GM08714 (cell line): ENCODE results near the gene FAXDC2.

Experiments
- H3K4me3 ChIP-seq: fragments of 200-500 bp; sonication (Bioruptor generic); 2 replicates; pipeline ENCODE4 v1.5.1; 2014; ENCODE audit warnings: mild to moderate bottlenecking, low read length, inconsistent platforms
- ZNF274 ChIP-seq: IDR thresholded peaks from 2 replicates; pipeline ENCODE4 v1.6.1; 2012; ENCODE audit warnings: mild to moderate bottlenecking, low read depth, low read length

Gene FAXDC2

DNA sequence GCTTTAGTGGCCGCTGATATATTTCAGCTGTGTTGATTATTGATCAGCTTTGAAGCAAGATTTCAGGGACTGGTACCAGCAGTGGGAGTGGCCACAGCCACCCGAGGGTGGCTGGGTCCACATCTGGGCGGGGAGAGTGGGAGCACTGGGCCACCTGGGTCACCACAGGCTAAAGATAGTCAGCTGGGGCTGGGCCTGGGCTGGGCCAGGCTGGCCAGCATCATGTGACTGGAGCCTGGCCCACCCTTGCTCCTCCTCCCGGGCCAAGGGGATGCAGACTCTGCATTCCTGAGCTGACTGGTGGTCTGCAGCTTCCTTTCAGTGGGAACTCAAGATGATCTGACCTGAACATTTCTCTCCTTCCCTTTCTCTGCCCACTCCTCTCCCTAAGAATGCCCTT lies 68.1 kb downstream of the FAXDC2 start:
- no peak overlapping the region for H3K4me3 ChIP-seq
- no peak for TF ChIP-seq ZNF274

DNA sequence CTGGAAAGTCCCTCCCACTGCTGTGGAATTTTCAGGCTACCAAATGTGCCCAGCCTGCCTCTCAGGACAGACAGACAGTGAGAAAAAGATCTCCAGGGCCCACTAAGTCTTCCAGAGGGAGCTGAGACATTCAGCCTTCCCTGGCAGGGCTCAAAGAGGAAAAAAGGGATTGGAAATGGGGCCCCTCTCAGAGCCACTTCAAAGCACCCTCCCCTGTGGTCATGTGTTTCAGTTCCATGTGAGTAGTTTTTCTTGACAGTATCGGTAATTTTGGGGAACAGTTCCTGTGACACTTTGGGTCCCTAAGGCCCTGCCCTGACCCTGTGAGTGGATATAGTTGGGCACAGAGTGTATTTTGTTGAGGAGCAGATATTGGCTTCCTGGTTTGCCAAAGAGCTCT lies 70.3 kb downstream of the FAXDC2 start:
- H3K4me3 ChIP-seq = no peak overlapping the region
- no peak for TF ChIP-seq ZNF274

DNA sequence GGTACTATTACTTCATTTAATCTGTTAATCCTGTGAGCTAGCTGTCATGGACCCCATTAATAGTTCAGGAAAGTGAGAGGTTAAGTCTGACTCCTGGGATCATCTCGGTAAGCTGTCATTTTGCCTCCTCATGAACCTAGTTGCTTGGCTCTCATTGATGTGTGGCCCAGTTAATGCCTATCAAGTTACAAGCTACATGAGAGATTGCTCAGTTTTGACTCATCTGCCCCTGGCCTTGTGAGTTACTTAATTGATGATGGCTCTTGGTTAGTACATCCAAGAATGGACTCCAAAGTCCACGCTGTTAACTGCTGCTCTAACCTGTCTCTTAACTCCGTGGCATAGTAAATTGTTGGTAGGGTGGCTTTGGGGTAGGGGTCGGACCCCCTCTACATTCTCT lies 71.3 kb downstream of the FAXDC2 start:
- H3K4me3 ChIP-seq = no peak overlapping the region
- no peak for TF ChIP-seq ZNF274

DNA sequence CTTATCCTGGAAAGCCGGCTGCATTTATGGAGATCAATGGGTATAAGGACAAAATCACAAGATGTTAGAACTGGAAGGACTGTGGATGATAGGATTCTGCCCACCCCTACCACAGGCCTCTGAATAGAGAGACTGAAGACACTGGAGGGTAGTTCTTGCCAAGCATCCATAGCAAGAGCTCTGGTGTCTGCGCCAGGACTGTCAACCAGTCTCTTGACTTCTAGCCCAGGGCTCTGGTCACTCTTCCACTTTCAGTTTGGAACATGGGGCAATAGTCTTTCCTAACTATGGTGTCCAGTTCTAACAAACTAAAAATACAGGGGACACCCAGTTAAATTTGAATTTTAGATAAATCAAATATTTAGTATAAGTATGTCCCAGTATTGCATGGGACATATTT lies 71.9 kb downstream of the FAXDC2 start:
- no peak for TF ChIP-seq ZNF274

DNA sequence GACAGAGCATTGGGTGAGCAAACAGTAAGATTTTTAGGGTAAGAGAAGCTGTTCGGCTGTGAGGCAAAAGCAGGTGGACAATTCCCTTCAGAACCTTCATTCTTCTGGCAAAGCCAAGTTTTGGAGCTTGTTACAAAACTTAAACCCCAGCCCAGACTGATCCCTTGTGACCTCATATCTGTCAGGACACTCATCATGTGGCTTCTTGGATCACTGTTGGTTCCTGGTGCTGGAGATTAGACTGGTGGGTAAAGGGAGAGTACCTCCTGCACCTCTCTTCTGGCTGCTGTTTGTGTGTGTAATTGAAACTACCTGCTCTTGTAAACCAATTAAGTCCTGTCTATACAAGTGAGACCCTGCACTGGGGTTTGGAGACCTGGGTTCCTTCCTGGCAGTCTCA lies 74.2 kb downstream of the FAXDC2 start:
- H3K4me3 ChIP-seq = no peak overlapping the region
- TF ChIP-seq ZNF274 = no peak

More for the DNA sequence above, 71.9 kb downstream of the FAXDC2 start:
- H3K4me3 ChIP-seq = no peak overlapping the region

DNA sequence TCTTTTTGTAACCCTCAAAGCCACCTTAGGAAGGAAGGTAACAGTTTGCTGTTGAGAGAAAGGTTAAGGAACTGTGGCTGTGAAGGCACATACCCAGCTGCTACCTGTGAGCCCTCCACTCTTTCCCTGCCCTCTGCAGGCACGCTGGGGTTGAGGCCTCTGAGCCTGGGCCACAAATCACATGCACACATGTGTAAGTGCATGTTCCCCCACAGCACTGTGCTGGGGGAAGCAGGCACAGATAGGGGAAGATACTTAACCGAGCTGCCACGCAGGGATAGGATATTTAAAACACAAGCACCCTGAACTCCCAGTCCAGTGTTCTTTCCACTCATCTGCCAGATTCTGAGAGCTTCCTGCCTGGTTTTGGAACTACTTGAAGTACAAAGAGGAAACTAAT lies 77.1 kb downstream of the FAXDC2 start:
- no peak for TF ChIP-seq ZNF274
- H3K4me3 ChIP-seq = no peak overlapping the region

DNA sequence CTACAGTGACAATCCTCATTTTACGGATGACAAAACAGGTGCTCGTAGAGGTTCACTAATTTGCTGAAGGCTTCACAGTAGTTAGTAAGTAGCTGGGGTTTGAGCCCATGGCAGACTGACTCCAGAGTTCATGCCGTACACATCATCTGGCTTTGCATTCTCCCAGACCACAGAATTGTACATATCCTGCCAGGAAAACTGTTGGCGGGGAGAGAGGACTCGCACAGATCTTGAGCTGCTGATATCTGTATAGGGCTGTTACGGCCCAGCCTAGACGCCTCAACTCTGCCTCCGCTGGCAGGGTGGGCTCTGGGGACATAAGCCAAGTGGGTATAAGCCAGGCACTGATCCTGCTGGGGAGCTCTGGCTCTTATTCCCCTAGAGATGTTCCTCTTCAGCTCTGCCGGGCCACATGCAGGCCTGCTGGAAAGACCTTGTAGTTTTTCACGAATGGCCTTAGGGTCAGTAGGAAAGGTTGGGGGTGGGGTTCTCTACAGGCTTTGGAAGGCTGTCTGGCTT lies 79.0 kb downstream of the FAXDC2 start:
- TF ChIP-seq ZNF274 = no peak
- H3K4me3 ChIP-seq = no peak overlapping the region

DNA sequence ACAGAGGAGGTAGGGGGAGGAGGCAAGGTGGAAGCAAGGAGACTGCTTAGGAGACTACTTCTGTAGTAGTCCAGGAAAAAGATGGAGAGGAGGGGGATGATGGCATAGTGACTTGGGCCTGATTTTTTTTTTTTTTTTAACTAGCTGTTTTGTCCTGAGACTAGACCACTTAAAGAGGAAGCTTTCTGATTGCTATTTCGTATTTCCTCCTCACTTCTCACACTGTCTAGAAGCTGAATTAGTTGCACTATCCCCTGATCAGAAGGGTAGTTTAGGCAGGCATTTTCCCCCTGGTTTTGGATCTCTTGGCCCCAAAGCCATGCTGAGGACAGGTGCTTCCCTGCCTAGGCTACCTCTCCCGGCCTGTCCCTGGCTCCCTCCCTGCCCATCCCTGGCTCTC lies 80.3 kb downstream of the FAXDC2 start:
- H3K4me3 ChIP-seq = no peak overlapping the region
- no peak for TF ChIP-seq ZNF274
